Measurements from ENCODE around the gene PRPF6. TPM values are rescaled to one million over a fixed set of nuclear protein-coding genes. Genes with fewer than 3 reads are reported as not detected.
A peak's percentile ranks its signal among the peaks of the same experiment; 100 is the strongest.

The PRPF6 gene
- total and polyA plus RNA-seq, 9 donors: 42.8 to 64.4 (median 57.6) TPM

- no peaks in the 10 kb centered on the region for H3K27me3 ChIP-seq (ENCODE audit: control insufficient read depth, insufficient read depth, low read length)
- H3K27ac ChIP-seq (ENCODE audit: low read length): no peak overlapping the region
- no peak overlapping the region for H3K4me3 ChIP-seq (ENCODE audit: low read length)
- no peaks in the 10 kb centered on the region for H3K9me3 ChIP-seq (replicated peaks; ENCODE audit: control insufficient read depth, low read depth, low read length)
- peak; percentile 11 for DNase-seq
- peaks cover 72% of the 10 kb centered on the region for H3K36me3 ChIP-seq (ENCODE audit: control insufficient read depth, insufficient read depth, low read length)
- H3K4me1 ChIP-seq (ENCODE audit: control insufficient read depth, insufficient read depth, low read length): peaks cover 14% of the 10 kb centered on the region
- 64% methylated on average over 18 of the region's 33 CpGs for WGBS (ENCODE audit: insufficient coverage)
Measured at GRCh38 chr20:63939061-63939935, 41.6 kb upstream of the PRPF6 start.

- H3K27ac ChIP-seq (ENCODE audit: low read length): no peak overlapping the region
- peaks cover 73% of the 10 kb centered on the region for H3K36me3 ChIP-seq (ENCODE audit: control insufficient read depth, insufficient read depth, low read length)
- DNase-seq: no peak
Measured at GRCh38 chr20:63940071-63940471, 40.9 kb upstream of the PRPF6 start.

GRCh38 chr20:63940472-63941266 lies 40.3 kb upstream of the PRPF6 start:
- Histone ChIP-seq H3K27ac (ENCODE audit: low read length) (no peak overlapping the region), H3K36me3 (ENCODE audit: control insufficient read depth, insufficient read depth, low read length) (peaks cover 73% of the 10 kb centered on the region), H3K9me3 (replicated peaks; ENCODE audit: control insufficient read depth, low read depth, low read length) (no peaks in the 10 kb centered on the region), H3K4me3 (ENCODE audit: low read length) (no peak overlapping the region), H3K27me3 (ENCODE audit: control insufficient read depth, insufficient read depth, low read length) (no peaks in the 10 kb centered on the region), H3K4me1 (ENCODE audit: control insufficient read depth, insufficient read depth, low read length) (peaks cover 14% of the 10 kb centered on the region)
- peak; percentile 7 for DNase-seq
- WGBS (ENCODE audit: insufficient coverage): 90% methylated on average over 56 of the region's 58 CpGs

More at GRCh38 chr20:63940071-63940471, 40.9 kb upstream of the PRPF6 start:
- Histone ChIP-seq H3K9me3 (replicated peaks; ENCODE audit: control insufficient read depth, low read depth, low read length) (no peaks in the 10 kb centered on the region), H3K27me3 (ENCODE audit: control insufficient read depth, insufficient read depth, low read length) (no peaks in the 10 kb centered on the region), H3K4me3 (ENCODE audit: low read length) (no peak overlapping the region), H3K4me1 (ENCODE audit: control insufficient read depth, insufficient read depth, low read length) (peaks cover 14% of the 10 kb centered on the region)
- 81% methylated on average over 23 of the region's 23 CpGs for WGBS (ENCODE audit: insufficient coverage)

- Histone ChIP-seq H3K4me1 (ENCODE audit: control insufficient read depth, insufficient read depth, low read length) (peaks cover 14% of the 10 kb centered on the region), H3K27me3 (ENCODE audit: control insufficient read depth, insufficient read depth, low read length) (no peaks in the 10 kb centered on the region), H3K4me3 (ENCODE audit: low read length) (no peak overlapping the region), H3K9me3 (replicated peaks; ENCODE audit: control insufficient read depth, low read depth, low read length) (no peaks in the 10 kb centered on the region), H3K27ac (ENCODE audit: low read length) (peak overlapping the region; percentile 35), H3K36me3 (ENCODE audit: control insufficient read depth, insufficient read depth, low read length) (peaks cover 75% of the 10 kb centered on the region)
- 68% methylated on average over 29 of the region's 39 CpGs for WGBS (ENCODE audit: insufficient coverage)
- DNase-seq: peak; percentile 33
Measured at GRCh38 chr20:63941282-63942081, 39.5 kb upstream of the PRPF6 start.

DNA sequence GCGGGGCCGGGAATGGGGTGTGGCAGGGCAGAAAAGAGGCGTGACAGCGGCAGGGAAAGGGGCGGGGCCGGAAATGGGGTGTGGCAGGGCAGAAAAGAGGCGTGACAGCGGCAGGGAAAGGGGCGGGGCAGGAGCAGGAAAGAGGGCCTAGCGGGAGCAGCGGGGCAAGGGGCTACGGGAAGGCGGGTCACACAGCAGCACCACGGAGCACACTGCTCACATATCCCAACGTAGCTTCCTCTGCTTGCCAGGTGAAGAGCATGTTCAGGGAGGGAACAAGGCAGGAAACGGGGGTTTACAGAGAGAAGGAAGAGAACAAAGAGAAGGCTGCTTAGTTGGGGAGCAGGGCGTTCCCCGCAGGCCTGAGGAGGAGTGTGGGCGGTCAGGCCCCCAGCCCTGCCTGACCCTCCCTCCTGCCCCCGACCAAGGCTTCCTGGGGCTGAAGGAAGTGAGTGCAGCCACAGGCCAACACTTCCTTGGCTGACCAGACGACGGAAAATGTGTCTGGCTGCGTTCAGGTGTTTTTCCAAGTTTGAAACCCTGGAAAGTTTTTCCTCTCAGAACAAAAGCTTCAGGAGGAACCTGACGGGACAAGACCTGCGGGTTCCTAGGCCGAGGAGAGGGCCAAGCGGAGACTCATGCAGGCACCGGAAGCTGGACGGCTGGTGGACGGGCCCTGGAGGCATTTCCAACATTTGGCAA lies 38.5 kb upstream of the PRPF6 start:
- H3K27ac ChIP-seq (ENCODE audit: low read length): peak overlapping the region; percentile 80
- H3K4me1 ChIP-seq (ENCODE audit: control insufficient read depth, insufficient read depth, low read length): peaks cover 18% of the 10 kb centered on the region
- 37% methylated on average over 18 of the region's 30 CpGs for WGBS (ENCODE audit: insufficient coverage)
- peaks cover 75% of the 10 kb centered on the region for H3K36me3 ChIP-seq (ENCODE audit: control insufficient read depth, insufficient read depth, low read length)
- peak; percentile 79 for DNase-seq
- no peaks in the 10 kb centered on the region for H3K27me3 ChIP-seq (ENCODE audit: control insufficient read depth, insufficient read depth, low read length)
- no peak overlapping the region for H3K4me3 ChIP-seq (ENCODE audit: low read length)
- H3K9me3 ChIP-seq (replicated peaks; ENCODE audit: control insufficient read depth, low read depth, low read length): no peaks in the 10 kb centered on the region

GRCh38 chr20:63942969-63943807 lies 37.7 kb upstream of the PRPF6 start:
- peaks cover 71% of the 10 kb centered on the region for H3K36me3 ChIP-seq (ENCODE audit: control insufficient read depth, insufficient read depth, low read length)
- whole genome bisulfite sequencing (ENCODE audit: insufficient coverage): 57% methylated on average over 19 of the region's 19 CpGs
- no peaks in the 10 kb centered on the region for H3K9me3 ChIP-seq (replicated peaks; ENCODE audit: control insufficient read depth, low read depth, low read length)
- no peaks in the 10 kb centered on the region for H3K27me3 ChIP-seq (ENCODE audit: control insufficient read depth, insufficient read depth, low read length)
- peaks cover 25% of the 10 kb centered on the region for H3K4me1 ChIP-seq (ENCODE audit: control insufficient read depth, insufficient read depth, low read length)
- no peak overlapping the region for H3K4me3 ChIP-seq (ENCODE audit: low read length)
- peak overlapping the region; percentile 80 for H3K27ac ChIP-seq (ENCODE audit: low read length)
- DNase-seq: peak; percentile 17

GRCh38 chr20:63943808-63944077 lies 37.2 kb upstream of the PRPF6 start:
- no peaks in the 10 kb centered on the region for H3K9me3 ChIP-seq (replicated peaks; ENCODE audit: control insufficient read depth, low read depth, low read length)
- WGBS (ENCODE audit: insufficient coverage): 92% methylated on average over 3 of the region's 3 CpGs
- peaks cover 31% of the 10 kb centered on the region for H3K4me1 ChIP-seq (ENCODE audit: control insufficient read depth, insufficient read depth, low read length)
- DNase-seq: peak; percentile 7
- H3K27ac ChIP-seq (ENCODE audit: low read length): no peak overlapping the region
- peaks cover 70% of the 10 kb centered on the region for H3K36me3 ChIP-seq (ENCODE audit: control insufficient read depth, insufficient read depth, low read length)
- no peaks in the 10 kb centered on the region for H3K27me3 ChIP-seq (ENCODE audit: control insufficient read depth, insufficient read depth, low read length)
- H3K4me3 ChIP-seq (ENCODE audit: low read length): no peak overlapping the region

DNA sequence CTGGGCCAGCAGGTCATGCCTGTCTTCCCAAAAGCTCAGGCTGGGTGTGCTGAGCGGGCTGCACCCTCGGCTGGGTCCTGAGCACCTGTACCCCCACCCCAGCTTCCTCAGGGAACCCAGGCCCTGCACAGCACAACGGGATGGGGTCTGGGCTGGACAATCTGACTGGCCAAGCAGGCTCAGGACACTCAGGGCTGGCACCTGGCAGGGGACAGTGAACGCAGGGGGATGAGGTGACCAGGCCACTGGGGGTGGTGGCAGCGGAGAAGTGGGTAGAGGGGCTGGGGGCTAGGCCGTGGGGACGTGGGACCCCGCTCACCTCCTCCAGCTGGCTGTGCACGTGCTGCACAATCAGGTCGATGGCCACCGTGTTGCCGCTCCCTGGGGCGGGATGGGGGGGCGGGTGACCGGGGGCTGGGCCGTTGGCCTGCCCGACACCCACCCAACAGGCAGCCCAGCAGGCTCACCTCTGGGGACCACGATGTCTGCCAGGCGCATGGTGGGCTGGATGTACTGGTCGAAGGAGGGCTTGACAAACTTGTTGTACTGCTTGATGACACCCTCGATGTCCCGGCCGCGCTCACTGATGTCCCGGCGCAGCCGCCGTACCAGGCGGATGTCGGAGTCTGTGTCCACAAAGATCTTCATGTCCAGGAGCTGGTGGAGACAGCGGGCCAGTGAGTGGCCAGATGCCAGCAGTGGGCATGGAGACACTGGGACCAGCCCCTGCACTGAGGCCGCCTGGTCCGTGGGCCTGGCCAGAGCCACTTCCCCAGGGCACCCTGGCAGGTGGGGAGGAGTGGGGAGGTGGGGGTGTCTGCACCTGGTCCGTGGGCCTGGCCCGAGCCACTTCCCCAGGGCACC lies 36.6 kb upstream of the PRPF6 start:
- H3K36me3 ChIP-seq (ENCODE audit: control insufficient read depth, insufficient read depth, low read length): peaks cover 64% of the 10 kb centered on the region
- WGBS (ENCODE audit: insufficient coverage): 86% methylated on average over 31 of the region's 35 CpGs
- no peak overlapping the region for H3K27ac ChIP-seq (ENCODE audit: low read length)

More for the DNA sequence above, 36.6 kb upstream of the PRPF6 start:
- H3K4me3 ChIP-seq (ENCODE audit: low read length): no peak overlapping the region
- no peaks in the 10 kb centered on the region for H3K27me3 ChIP-seq (ENCODE audit: control insufficient read depth, insufficient read depth, low read length)
- H3K4me1 ChIP-seq (ENCODE audit: control insufficient read depth, insufficient read depth, low read length): peaks cover 37% of the 10 kb centered on the region
- DNase-seq: peak; percentile 12
- no peaks in the 10 kb centered on the region for H3K9me3 ChIP-seq (replicated peaks; ENCODE audit: control insufficient read depth, low read depth, low read length)
